ENCODE data around the gene FOS. TPM values are rescaled to one million over a fixed set of nuclear protein-coding genes. Genes with fewer than 3 reads are reported as not detected.

FOS gene
- total and polyA plus RNA-seq, 12 donors, result 9.3 to 173 (median 53.2) TPM

GRCh38 chr14:75318353-75318752 is 39.7 kb downstream of the FOS start:
- DNase-seq (no peak), ATAC-seq (no peak)
- Histone ChIP-seq H3K27me3 (no peaks in the 10 kb centered on the region), H3K36me3 (no peaks in the 10 kb centered on the region), H3K27ac (no peak overlapping the region), H3K4me1 (peaks cover 7 to 21% (median 15%) of the 10 kb centered on the region in 9 donors), H3K9me3 (no peaks in the 10 kb centered on the region), H3K4me3 (no peak overlapping the region)
- no peak for TF ChIP-seq CTCF (IDR thresholded peaks at IDR 0.05)
- intact Hi-C loops (cut with DNase I), result loop anchor here in 2 of 10 donors (10.0 kb wide), 1 partner anchor 106 kb away; the partner anchor contains the start of gene JDP2 (in 2 of the 2)

DNA sequence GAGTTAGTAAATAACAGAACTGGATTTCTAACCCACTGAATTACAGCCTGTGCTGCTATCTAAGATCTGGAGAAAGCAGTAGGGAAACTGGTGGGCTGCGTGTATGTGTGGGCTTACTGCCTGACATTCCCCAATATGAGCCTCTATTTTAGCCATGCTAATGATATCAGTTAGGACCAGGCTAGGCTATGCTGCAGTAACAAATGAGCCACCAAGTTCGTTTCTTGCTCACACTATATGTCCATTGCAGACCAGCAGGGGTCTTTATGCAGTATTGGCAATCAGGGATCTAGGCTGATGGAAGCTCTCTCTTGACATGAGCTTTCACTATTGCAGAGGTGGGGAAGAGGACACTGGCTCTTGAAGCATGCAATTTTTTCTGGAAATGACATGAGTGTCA is 40.4 kb downstream of the FOS start:
- H3K9me3 ChIP-seq, result no peaks in the 10 kb centered on the region
- H3K4me3 ChIP-seq, result no peak overlapping the region
- H3K27ac ChIP-seq, result no peak overlapping the region
- ATAC-seq (no peak), DNase-seq (no peak)
- WGBS, 2 donors, result 84 to 92% methylated on average over 2 of the region's 2 CpGs
- H3K36me3 ChIP-seq, result no peaks in the 10 kb centered on the region
- H3K4me1 ChIP-seq, result peaks cover 7 to 21% (median 15%) of the 10 kb centered on the region in 9 donors
- no peaks in the 10 kb centered on the region for H3K27me3 ChIP-seq
- intact Hi-C loops (cut with DNase I), result loop anchor here in 2 of 10 donors (10.0 kb wide), 1 partner anchor 106 kb away; the partner anchor contains the start of gene JDP2 (in 2 of the 2)
- TF ChIP-seq CTCF (IDR thresholded peaks at IDR 0.05), result no peak

GRCh38 chr14:75320196-75320595 is 41.6 kb downstream of the FOS start:
- ATAC-seq, result no peak
- WGBS, 2 donors, result 37 to 47% methylated on average over 7 of the region's 7 CpGs
- intact Hi-C loops (cut with DNase I), result no loop called here

DNA sequence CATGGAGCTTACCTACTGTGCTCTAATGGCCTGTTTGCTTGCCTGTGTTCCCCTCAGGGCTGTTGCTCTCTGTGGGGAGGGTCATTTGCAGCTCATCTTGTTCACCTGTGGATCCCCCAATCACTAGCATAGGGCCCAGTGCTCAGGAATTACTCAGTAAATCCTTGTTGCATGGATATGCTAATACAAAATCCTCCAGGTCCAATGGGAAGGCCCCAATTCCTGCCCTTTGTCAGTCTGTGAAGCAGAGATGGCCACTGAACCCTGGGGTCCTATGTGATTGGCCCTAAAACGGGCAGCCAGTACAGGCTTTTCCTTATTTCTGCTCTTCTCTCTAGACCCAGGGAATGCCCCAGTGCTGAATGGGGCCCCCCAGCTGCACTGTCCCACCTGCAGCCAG is 44.1 kb downstream of the FOS start:
- Histone ChIP-seq H3K4me1 (peaks cover 0 to 11% (median 0%) of the 10 kb centered on the region in 9 donors), H3K4me3 (no peak overlapping the region), H3K27ac (no peak overlapping the region), H3K27me3 (no peaks in the 10 kb centered on the region), H3K36me3 (no peaks in the 10 kb centered on the region), H3K9me3 (no peaks in the 10 kb centered on the region)
- DNase-seq, result no peak
- peak in 1 of 8 donors; percentile 34 for ATAC-seq
- TF ChIP-seq CTCF (IDR thresholded peaks at IDR 0.05), result no peak
- WGBS, 2 donors, result 97 to 100% methylated on average over 1 of the region's 1 CpG
- intact Hi-C loops (cut with DNase I), result no loop called here

More at GRCh38 chr14:75320196-75320595, 41.6 kb downstream of the FOS start:
- no peak overlapping the region for H3K27ac ChIP-seq
- no peak for DNase-seq
- peaks cover under 1 to 13% (median 6%) of the 10 kb centered on the region in 9 donors for H3K4me1 ChIP-seq
- no peaks in the 10 kb centered on the region for H3K36me3 ChIP-seq
- H3K27me3 ChIP-seq, result no peaks in the 10 kb centered on the region
- no peak overlapping the region for H3K4me3 ChIP-seq
- no peak for TF ChIP-seq CTCF (IDR thresholded peaks at IDR 0.05)
- H3K9me3 ChIP-seq, result no peaks in the 10 kb centered on the region

All from heart right ventricle (tissue), 16 donors.